Stimulated activated CD8-positive, alpha-beta memory T cell treated with anti-CD3 and anti-CD28 coated beads, Interleukin-15, amount 100 ng/mL, for 1 hour (primary cell): ENCODE measurements around the gene TMEM117.

Experiments used
- DNase-seq: peaks from one replicate; pipeline ENCODE4 v3.0.0-alpha.2; 2020; ENCODE audit warnings: low read depth

TMEM117 gene

GRCh38 chr12:44379831-44380230, 544.0 kb downstream of the TMEM117 start:
- DNase-seq: no peak

GRCh38 chr12:44380861-44381260, 545.0 kb downstream of the TMEM117 start:
- no peak for DNase-seq

- no peak for DNase-seq
Observed at GRCh38 chr12:44381341-44381740, 545.5 kb downstream of the TMEM117 start.

GRCh38 chr12:44384136-44384535, 548.3 kb downstream of the TMEM117 start:
- DNase-seq: no peak

GRCh38 chr12:44385964-44386363, 550.1 kb downstream of the TMEM117 start:
- DNase-seq: no peak

GRCh38 chr12:44387581-44387980, 551.7 kb downstream of the TMEM117 start:
- no peak for DNase-seq

GRCh38 chr12:44389038-44389437, 553.2 kb downstream of the TMEM117 start:
- no peak for DNase-seq

GRCh38 chr12:44389896-44390295, 554.0 kb downstream of the TMEM117 start:
- DNase-seq: no peak

GRCh38 chr12:44397631-44398030, 561.8 kb downstream of the TMEM117 start:
- DNase-seq: no peak

GRCh38 chr12:44403185-44403584, 567.3 kb downstream of the TMEM117 start:
- DNase-seq: no peak

- no peak for DNase-seq
Observed at GRCh38 chr12:44405297-44405696, 569.4 kb downstream of the TMEM117 start.

- no peak for DNase-seq
Observed at GRCh38 chr12:44422559-44422958, 586.7 kb downstream of the TMEM117 start.

- DNase-seq: no peak
Observed at GRCh38 chr12:44428825-44429224, 592.9 kb downstream of the TMEM117 start.

GRCh38 chr12:44431647-44432343, 595.9 kb downstream of the TMEM117 start:
- no peak for DNase-seq

GRCh38 chr12:44433659-44434058, 597.8 kb downstream of the TMEM117 start:
- DNase-seq: no peak

- no peak for DNase-seq
Observed at GRCh38 chr12:44436756-44437155, 600.9 kb downstream of the TMEM117 start.
